Measurements from ENCODE around the gene P4HB. TPM values are rescaled to one million over a fixed set of nuclear protein-coding genes. Genes with fewer than 3 reads are reported as not detected.

The P4HB gene
- polyA plus RNA-seq, 1 experiment = 122 TPM

DNA sequence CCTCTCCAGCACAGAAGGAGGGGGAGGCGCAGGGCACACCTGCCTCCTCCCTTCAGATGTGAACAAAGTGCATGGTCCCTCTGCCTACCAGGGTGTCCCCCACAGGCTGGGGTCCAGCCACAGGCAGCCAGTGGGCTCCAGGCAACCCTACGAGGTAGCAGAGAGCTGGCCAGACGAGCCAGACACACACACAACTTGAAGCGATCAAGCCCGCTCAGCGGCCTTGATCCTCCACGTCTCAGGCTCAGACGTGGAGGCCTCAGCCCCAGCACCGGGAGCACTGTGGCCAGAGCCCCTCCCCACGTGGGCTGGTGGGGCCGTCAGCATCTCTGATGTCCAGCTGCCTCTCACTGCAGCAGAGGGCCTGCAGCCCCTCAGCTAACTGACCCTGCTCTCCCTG is 35.7 kb downstream of the P4HB start:
- H3K4me3 ChIP-seq (ENCODE audit: low read depth, low read length) = no peak overlapping the region
- TF ChIP-seq, protein P1, sequence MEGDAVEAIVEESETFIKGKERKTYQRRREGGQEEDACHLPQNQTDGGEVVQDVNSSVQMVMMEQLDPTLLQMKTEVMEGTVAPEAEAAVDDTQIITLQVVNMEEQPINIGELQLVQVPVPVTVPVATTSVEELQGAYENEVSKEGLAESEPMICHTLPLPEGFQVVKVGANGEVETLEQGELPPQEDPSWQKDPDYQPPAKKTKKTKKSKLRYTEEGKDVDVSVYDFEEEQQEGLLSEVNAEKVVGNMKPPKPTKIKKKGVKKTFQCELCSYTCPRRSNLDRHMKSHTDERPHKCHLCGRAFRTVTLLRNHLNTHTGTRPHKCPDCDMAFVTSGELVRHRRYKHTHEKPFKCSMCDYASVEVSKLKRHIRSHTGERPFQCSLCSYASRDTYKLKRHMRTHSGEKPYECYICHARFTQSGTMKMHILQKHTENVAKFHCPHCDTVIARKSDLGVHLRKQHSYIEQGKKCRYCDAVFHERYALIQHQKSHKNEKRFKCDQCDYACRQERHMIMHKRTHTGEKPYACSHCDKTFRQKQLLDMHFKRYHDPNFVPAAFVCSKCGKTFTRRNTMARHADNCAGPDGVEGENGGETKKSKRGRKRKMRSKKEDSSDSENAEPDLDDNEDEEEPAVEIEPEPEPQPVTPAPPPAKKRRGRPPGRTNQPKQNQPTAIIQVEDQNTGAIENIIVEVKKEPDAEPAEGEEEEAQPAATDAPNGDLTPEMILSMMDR (IDR thresholded peaks at IDR 0.05; ENCODE audit: insufficient read depth, low read depth, low read length) = no peak
- ChIA-PET CTCF (interaction anchor here (0.8 kb wide), 1 partner anchor 45 kb away, joined by 3 read pairs; no protein-coding TSS in a partner anchor), POLR2A (no interaction called here)
- peaks cover 12% of the 10 kb centered on the region for H3K36me3 ChIP-seq (ENCODE audit: control insufficient read depth, insufficient read depth, low read length)
- no peaks in the 10 kb centered on the region for H3K27me3 ChIP-seq (ENCODE audit: control insufficient read depth, insufficient read depth, low read length)
- no peak for DNase-seq (ENCODE audit: low read depth)

DNA sequence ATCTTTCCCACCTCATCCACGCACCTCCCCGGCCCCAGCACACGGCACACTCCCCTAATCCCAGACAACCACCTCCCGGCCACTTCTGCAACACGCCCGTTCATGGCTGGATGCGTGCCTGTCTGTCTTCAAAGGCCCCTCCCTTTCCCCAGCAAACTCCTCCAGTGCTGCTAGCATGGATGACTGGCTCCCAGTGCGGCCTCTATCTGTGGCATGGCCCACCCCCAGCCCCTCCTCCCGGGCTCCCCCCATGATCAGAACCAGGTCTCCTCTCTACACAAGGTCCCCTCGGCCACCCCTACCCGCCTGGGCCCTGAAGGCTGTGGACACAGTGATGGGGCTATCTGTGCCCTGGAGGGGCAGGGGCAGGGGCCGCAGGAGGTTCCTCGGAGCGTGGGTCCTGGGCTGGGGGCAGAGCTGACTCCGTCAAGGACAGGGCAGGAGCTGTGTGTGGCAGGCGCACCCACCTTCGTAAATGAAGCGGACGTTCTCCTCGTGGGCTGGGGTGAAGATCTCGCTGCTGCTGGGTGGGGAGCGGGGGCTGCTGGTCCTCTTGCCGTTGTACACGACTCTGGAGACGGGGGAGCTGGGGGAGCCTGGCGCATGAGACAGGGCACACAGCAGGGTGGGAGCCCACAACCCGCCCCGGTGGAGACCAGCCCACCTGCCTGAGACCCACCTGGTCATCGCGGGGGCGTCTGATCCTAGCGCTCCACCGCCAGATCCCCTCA is 36.4 kb downstream of the P4HB start:
- DNase-seq (ENCODE audit: low read depth) = no peak
- CTCF ChIA-PET = no interaction called here
- H3K4me3 ChIP-seq (ENCODE audit: low read depth, low read length) = no peak overlapping the region
- no peaks in the 10 kb centered on the region; the same call in 1 of the 2 replicates for H3K27me3 ChIP-seq (ENCODE audit: control insufficient read depth, insufficient read depth, low read length)
- peaks cover 12% of the 10 kb centered on the region for H3K36me3 ChIP-seq (ENCODE audit: control insufficient read depth, insufficient read depth, low read length)
- POLR2A ChIA-PET = no interaction called here
- TF ChIP-seq, protein P1 (IDR thresholded peaks at IDR 0.05; ENCODE audit: insufficient read depth, low read depth, low read length) = no peak

DNA sequence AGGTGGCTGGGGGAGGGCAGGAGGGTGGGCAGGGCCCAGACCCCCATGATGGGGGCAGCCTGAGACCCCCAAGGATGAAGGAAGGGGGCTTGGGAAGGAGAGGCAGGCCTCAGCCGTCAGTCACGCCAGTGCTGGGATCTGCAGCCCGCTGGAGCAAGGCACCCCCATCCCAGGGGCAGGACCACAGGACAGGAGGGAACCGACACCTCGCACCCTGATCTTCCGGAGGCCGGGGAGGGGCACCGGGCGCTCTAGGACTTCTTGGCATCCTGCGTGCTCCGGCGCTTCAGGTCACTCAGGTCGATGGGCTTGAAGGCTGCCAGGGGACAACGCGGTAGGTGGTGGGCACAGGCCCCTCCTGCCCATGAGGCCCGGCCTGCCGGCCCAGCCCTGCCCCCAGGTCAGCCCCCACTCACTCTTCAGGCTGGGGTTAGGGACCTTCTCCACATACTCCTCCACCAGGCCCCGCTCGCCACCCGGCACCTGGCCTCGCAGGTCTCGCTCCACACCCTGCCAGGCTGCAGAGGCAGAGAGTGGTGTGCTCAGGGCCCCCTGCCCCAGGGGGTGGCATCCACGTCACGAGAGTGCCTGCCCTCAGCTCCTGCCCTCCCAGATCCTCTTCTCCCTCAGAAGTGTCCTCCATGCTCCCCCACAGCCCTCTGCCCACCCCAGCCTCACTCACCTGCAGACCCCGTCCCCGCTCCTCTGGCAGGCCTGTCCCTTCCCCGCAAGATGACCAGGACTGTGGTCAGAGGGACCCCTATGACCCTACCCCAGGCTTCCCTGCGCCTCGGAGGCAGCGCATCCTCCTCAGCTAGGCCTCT is 37.1 kb downstream of the P4HB start:
- Histone ChIP-seq H3K4me3 (ENCODE audit: low read depth, low read length) (no peak overlapping the region), H3K36me3 (ENCODE audit: control insufficient read depth, insufficient read depth, low read length) (peaks cover 12% of the 10 kb centered on the region), H3K27me3 (ENCODE audit: control insufficient read depth, insufficient read depth, low read length) (no peaks in the 10 kb centered on the region; the same call in 1 of the 2 replicates)
- no peak for DNase-seq (ENCODE audit: low read depth)
- ChIA-PET CTCF (no interaction called here), POLR2A (no interaction called here)
- TF ChIP-seq, protein P1 (IDR thresholded peaks at IDR 0.05; ENCODE audit: insufficient read depth, low read depth, low read length) = no peak

DNA sequence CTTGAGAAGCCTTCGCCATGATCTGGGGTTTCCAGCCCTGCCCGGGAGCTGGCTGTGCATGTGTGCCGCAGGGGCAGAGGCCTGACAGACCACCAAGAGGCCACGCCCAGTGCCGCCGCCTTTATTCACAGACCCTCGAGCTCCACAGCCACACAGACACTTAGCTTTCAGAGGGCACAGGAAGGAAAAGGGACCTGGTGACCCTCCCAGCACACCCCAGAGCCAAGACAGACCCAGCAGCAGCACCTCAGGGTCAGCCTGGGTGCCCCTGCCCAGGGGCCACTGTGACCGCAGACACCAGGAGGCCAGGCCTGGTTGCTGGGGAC is 38.1 kb downstream of the P4HB start:
- CTCF ChIA-PET = interaction anchor here (0.9 to 1.5 kb wide), 3 partner anchors 9 to 199 kb away, joined by 3 to 4 read pairs (median 4); no protein-coding TSS in a partner anchor
- TF ChIP-seq, protein P1 (IDR thresholded peaks at IDR 0.05; ENCODE audit: insufficient read depth, low read depth, low read length) = no peak
- no peak for DNase-seq (ENCODE audit: low read depth)
- H3K4me3 ChIP-seq (ENCODE audit: low read depth, low read length) = no peak overlapping the region
- H3K27me3 ChIP-seq (ENCODE audit: control insufficient read depth, insufficient read depth, low read length) = no peaks in the 10 kb centered on the region; the same call in 1 of the 2 replicates
- H3K36me3 ChIP-seq (ENCODE audit: control insufficient read depth, insufficient read depth, low read length) = peaks cover 12% of the 10 kb centered on the region
- POLR2A ChIA-PET = no interaction called here

DNA sequence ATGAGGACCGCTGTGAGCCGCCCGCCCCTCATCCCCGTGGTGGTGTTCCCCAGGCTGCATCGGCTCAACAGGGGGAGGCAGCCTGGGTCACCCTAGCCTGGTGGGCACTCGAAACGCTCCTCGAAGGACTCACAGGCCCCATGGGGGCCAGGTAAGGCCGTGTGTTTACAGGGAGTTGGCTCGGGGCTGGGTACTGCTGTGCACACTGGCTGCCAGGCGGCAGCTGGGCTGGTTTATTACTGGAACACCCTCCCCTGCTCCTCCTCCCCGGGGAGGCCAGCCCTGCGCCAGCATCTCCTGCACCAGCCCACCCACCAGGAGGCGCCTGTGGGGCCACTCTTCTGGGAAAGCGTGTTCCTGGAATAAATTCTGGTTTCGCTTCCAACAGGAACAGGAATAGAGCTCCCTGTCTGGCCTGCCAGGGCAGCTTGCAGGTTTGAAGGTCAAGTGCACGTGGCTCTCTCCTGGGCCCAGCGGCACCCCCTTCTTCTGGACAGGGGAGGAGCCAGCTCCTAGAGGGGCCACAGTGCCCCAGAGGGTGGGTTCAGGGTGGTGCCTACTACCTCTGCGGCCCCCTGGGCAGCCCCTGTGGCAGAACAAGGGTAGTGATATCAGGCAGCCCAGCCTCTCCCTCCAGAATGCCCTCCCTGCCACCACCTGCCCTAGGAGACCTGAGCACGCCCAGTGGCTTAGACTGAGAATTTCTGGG is 38.6 kb downstream of the P4HB start:
- Histone ChIP-seq H3K27me3 (ENCODE audit: control insufficient read depth, insufficient read depth, low read length) (no peaks in the 10 kb centered on the region; the same call in 1 of the 2 replicates), H3K36me3 (ENCODE audit: control insufficient read depth, insufficient read depth, low read length) (peaks cover 12% of the 10 kb centered on the region), H3K4me3 (ENCODE audit: low read depth, low read length) (no peak overlapping the region)
- no peak for DNase-seq (ENCODE audit: low read depth)
- POLR2A ChIA-PET = no interaction called here
- TF ChIP-seq, protein P1 (IDR thresholded peaks at IDR 0.05; ENCODE audit: insufficient read depth, low read depth, low read length) = peak; percentile 69
- CTCF ChIA-PET = interaction anchor here (0.9 to 1.5 kb wide), 3 partner anchors 8 to 200 kb away, joined by 3 to 4 read pairs (median 4); no protein-coding TSS in a partner anchor
